Ovary (tissue), 9 donors: ENCODE results near the gene COG1. TPM values are rescaled to one million over a fixed set of nuclear protein-coding genes. Genes with fewer than 3 reads are reported as not detected.

Source experiments
- polyA plus RNA-seq, 2 donors: library from polyadenylated mRNA; stranded (reverse); fragments of 200-250 nt in 1 of 2; fragments of 350-450 nt in 1 of 2; fragmentation: Illumina TruSeq in 1 of 2; extraction: RNeasy Lipid Tissue Mini Kit (QIAGEN cat#74804) in 1 of 2; gene quantifications; one replicate each; pipeline ENCODE4 v1.2.3, GENCODE V29; 2013 to 2014
- total RNA-seq, 7 donors: library from RNA; depleted of rRNA in 2 of 7; stranded (reverse); fragments of >200 nt in 2 of 7; fragmentation: NEBNext Ultra II Directional in 3 of 7; extraction: Animal tissue kit (Norgen Biotek cat#: 25700) in 3 of 7; gene quantifications; one replicate each; pipeline versions ENCODE4 v1.1.0 to v1.2.4, GENCODE V29; 2016 to 2023
- donor health status: DM: no; HTN: no; CAD: no; lungs with moderate emphysema.
- donor health status: DM: no; HTN: no; CAD: no.
- donor health status: Bipolar disorder and iron deficiency.
- donor health status: DM: yes; HTN: yes; CAD: no.
- donor health status: DM: no; HTN: no; CAD: no.
- donor health status: DM: yes; HTN: yes; CAD: no.

The COG1 gene
- total and polyA plus RNA-seq, 9 donors = 22.0 to 59.1 (median 48.4) TPM

Other genes starting within 250 kb of the COG1 start
- gene SLC39A11, start 100.4 kb upstream of the COG1 start, total RNA-seq = 10 to 100 TPM in 4 of 7 donors, 1 to 10 TPM in 3; 8.3 to 21.2 (median 10.1) TPM
- 10 to 100 TPM in 1 of 2 donors, 1 to 10 TPM in 1; 4.0 to 14.2 TPM for gene SLC39A11, start 100.4 kb upstream of the COG1 start, polyA plus RNA-seq
- gene SSTR2, start 28.0 kb upstream of the COG1 start, total RNA-seq = 1 to 10 TPM in 1 of 7 donors, under 1 TPM in 6; under 0.01 to 1.3 (median 0.17) TPM
- gene SSTR2, start 28.0 kb upstream of the COG1 start, polyA plus RNA-seq = under 1 TPM; 0.16 to 0.87 TPM
- under 1 TPM in 1 of 7 donors, not detected in 6; 0.25 TPM for gene CPSF4L, start 68.8 kb downstream of the COG1 start, total RNA-seq
- not detected for gene CPSF4L, start 68.8 kb downstream of the COG1 start, polyA plus RNA-seq
- 100 to 1,000 TPM in 5 of 7 donors, 10 to 100 TPM in 2; 82.4 to 171 (median 120) TPM for gene CDC42EP4, start 118.9 kb downstream of the COG1 start, total RNA-seq
- gene CDC42EP4, start 118.9 kb downstream of the COG1 start, polyA plus RNA-seq = 100 to 1,000 TPM in 1 of 2 donors, 10 to 100 TPM in 1; 59.0 to 106 TPM